SK-N-MC (cell line): ENCODE results near the gene LGALS1.

ENCODE experiments used
- EZH2 ChIP-seq: fragments of 200-600 bp; sonication (generic); IDR thresholded peaks from one replicate; pipeline ENCODE4 v1.6.1; 2017; ENCODE audit warnings: antibody characterized with exemption
- POLR2AphosphoS5 ChIP-seq: IDR thresholded peaks from 2 replicates; pipeline ENCODE4 v1.6.1; 2012; ENCODE audit warnings: mild to moderate bottlenecking, low read depth, low read length, borderline replicate concordance

- TF ChIP-seq POLR2AphosphoS5 = no peak
- TF ChIP-seq EZH2 = no peak
These were observed 48.8 kb upstream of the LGALS1 start for GRCh38 chr22:37626556-37627075.
